GM13976 (cell line): ENCODE measurements around the gene POLR3A.

Experiments used
- DNase-seq: peaks from one replicate; pipeline ENCODE4 v3.0.0; 2012; ENCODE audit warnings: low spot score
- CTCF ChIP-seq: IDR thresholded peaks from 2 replicates; pipeline ENCODE4 v1.5.1; 2012; ENCODE audit warnings: borderline replicate concordance, mild to moderate bottlenecking; ENCODE audit not compliant: insufficient read depth; ENCODE audit errors: extremely low read depth, missing control alignments, control extremely low read depth
- in situ Hi-C: fragments of 300-500 bp; cut with MboI; formaldehyde crosslinking; loops from one replicate; pipeline ENCODE4 v1.12.0; 2022; ENCODE audit warnings: low sequenced_read_pairs, mixed read lengths, inconsistent platforms; ENCODE audit not compliant: unreplicated experiment

Gene POLR3A

GRCh38 chr10:77943121-77943901 is 86.0 kb downstream of the POLR3A start:
- in situ Hi-C loops: no loop called here
- TF ChIP-seq CTCF: no peak
- no peak for DNase-seq

DNA sequence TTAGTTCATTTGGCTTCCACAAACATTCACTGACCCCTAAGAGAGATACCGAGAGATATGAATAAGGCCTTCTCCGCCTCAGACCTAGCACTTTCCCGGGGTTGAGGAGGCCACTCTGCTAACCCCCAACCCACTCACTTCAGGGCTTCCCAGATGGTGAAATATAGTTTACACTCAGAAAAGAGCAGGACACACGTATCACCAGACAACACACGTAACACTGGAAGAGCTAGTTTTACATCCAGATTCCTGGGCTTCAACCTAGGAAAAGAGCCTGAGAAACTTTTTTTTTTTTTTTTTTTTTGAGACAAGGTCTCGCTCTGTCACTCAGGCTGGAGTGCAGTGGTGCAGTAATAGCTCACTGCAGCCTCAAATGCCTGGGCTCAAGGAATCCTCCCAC is 87.5 kb downstream of the POLR3A start:
- in situ Hi-C loops: no loop called here
- TF ChIP-seq CTCF: no peak
- DNase-seq: no peak

DNA sequence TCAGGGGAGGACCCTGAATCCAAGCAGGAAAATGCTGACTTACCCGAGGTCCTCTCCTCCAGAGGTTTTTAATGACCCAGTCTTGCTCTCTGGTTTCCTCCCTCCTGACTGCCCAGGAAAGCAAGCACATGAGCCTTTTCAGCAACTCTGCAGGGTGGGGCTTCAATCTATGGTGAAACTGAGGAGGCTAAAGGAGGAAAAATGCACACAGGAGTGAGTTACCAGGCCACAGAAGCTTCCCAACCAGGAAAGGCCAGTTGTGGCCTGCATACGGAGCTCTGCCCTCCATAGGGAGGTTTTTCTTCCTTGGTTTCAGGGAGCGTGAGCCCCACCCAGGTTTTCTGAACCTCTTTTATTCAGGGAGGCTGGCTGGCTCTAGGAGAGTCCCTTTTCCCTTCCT is 88.7 kb downstream of the POLR3A start:
- in situ Hi-C loops: no loop called here
- no peak for DNase-seq
- TF ChIP-seq CTCF: no peak

- no peak for DNase-seq
- TF ChIP-seq CTCF: no peak
- in situ Hi-C loops: no loop called here
These were observed 89.1 kb downstream of the POLR3A start for GRCh38 chr10:77940225-77940624.

GRCh38 chr10:77939561-77940001 is 89.7 kb downstream of the POLR3A start:
- in situ Hi-C loops: no loop called here
- no peak for TF ChIP-seq CTCF
- no peak for DNase-seq

DNA sequence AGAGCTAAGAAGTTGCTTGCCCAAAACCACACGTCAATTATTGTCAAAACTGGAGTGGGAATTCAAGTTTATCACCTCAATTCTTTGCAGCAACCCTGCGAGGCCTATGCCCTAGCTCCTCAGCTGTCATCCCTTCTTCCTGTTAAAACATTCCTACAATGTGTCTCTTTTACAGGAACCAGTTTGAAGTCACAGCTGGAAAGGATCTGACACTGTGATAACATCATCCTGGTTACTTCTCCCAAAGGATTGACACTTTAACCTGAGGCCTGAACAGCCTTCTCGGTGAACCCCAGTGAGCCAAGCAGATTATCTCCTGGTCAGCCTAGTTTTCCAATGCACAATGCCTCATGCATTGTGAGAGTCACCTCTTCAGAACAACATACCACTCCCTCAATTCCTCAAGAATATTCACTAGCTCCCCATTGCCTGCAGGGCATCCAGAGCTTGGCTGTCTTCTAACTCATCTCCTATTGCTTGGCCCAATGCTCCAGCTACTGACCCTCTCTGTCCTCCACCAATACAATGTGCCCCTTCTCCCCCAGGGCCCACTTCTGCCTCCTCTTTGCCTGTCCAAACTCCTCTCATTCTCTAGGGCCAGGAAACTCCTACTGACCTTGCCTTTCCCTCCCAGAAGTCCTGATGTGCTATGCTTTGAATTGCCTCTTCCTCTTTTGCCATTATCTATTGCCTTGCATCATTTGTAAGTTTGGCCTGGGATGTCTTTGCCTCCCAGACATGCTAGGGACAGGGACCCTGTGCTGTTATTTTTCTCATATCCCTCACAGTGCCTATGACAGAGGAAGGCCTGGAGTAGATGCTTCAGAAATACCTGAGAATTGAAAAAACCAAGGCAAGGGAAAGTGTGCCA is 92.4 kb downstream of the POLR3A start:
- in situ Hi-C loops: no loop called here

More for the DNA sequence above, 92.4 kb downstream of the POLR3A start:
- DNase-seq: no peak
- TF ChIP-seq CTCF: no peak
